Activated CD4-positive, alpha-beta memory T cell treated with anti-CD3 and anti-CD28 coated beads for 36 hours (primary cell): ENCODE data around the gene ZNF580. TPM values are rescaled to one million over a fixed set of nuclear protein-coding genes. Genes with fewer than 3 reads are reported as not detected.

Experiments used
- CTCF ChIA-PET: fragments of 350-600 bp; sonication (Branson Sonifier 250); formaldehyde crosslinking; loops from one replicate; lab custom pipeline; 2021; ENCODE audit warnings: antibody characterized with exemption, inconsistent platforms; lab: Charles Lee
- POLR2A ChIA-PET: fragments of 350-600 bp; sonication (Branson Sonifier 250); formaldehyde crosslinking; loops from one replicate; lab custom pipeline; 2021; ENCODE audit warnings: antibody characterized with exemption; lab: Charles Lee
- DNase-seq: peaks from one replicate; pipeline ENCODE4 v3.0.0-alpha.2; 2020
- H3K27ac Mint-ChIP-seq: one replicate; pipeline ENCODE4 v1.8.0; 2021; ENCODE audit warnings: mixed read lengths
- H3K27me3 Mint-ChIP-seq: one replicate; pipeline ENCODE4 v1.8.0; 2021; ENCODE audit warnings: mixed read lengths
- H3K36me3 Mint-ChIP-seq: one replicate; pipeline ENCODE4 v1.8.0; 2021; ENCODE audit warnings: mixed read lengths
- H3K4me1 Mint-ChIP-seq: one replicate; pipeline ENCODE4 v1.8.0; 2021; ENCODE audit warnings: low read depth, mixed read lengths
- H3K4me3 Mint-ChIP-seq: one replicate; pipeline ENCODE4 v1.8.0; 2021; ENCODE audit warnings: mild to moderate bottlenecking, mixed read lengths
- H3K9me3 Mint-ChIP-seq: one replicate; pipeline ENCODE4 v1.8.0; 2021; ENCODE audit warnings: mixed read lengths
- intact Hi-C: fragments of 100-400 bp; cut with micrococcal nuclease; formaldehyde crosslinking; loops from one replicate; pipeline ENCODE4 v1.15.1; 2023
- total RNA-seq, 2 experiments: library from RNA; stranded (reverse); gene quantifications; one replicate each; pipeline ENCODE4 v1.2.3, GENCODE V29; 2021

ZNF580 gene, protein sequence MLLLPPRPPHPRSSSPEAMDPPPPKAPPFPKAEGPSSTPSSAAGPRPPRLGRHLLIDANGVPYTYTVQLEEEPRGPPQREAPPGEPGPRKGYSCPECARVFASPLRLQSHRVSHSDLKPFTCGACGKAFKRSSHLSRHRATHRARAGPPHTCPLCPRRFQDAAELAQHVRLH
- 10 to 100 TPM; 23.4 to 23.5 TPM for total RNA-seq

DNA sequence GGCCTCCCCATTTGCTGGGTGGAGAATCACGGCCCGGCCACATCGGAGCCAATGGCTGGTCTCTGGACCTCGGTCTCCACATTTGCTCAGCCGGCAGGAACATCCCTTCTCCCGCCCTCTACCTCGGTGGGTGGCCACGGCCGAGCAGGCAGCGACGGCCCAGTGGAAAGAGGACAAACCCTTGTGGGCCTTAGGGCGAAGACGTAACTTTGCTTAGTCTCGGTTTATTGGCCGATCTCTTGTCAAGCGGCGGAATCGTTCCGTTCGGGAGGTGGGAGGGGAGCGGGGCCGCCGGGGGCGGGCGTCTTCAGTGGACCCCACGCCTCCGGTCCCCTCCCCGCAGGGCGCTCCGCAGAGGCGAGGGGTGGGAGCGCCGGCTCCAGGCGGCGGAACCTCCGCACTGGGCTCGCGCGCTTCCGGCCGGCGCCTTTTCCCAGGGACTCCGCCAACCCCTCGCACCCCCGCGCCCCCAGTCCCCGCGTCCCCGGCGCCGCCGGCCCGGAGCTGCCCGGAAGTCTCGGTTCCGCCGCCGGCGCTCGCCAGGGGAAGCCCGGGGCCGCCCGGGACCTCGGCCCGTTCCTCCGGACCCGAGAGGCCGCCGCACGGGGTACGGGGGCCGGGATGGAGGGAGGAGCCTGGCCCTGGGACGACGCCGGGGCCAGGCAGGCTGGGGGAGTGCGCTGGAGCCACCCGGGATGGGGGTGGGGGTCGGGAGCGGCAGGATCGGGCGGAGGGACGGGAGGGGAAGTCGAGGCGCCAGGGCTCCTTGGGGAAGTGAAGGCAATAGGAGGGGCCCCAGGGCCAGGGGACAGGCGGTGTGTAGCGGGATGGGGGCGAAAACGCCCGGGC lies at the start of gene ZNF580:
TSS of gene ZNF580 (plus strand) at position 426 of the 849 bp plus-strand sequence. CDS start 1,507 bp downstream, outside the sequence.
- Mint-ChIP-seq H3K36me3 (peaks cover 28% of the 10 kb centered on the region), H3K4me3 (peak within 1 kb of the TSS; percentile 85), H3K9me3 (peaks cover 2% of the 10 kb centered on the region), H3K27ac (peak within 1 kb of the TSS; percentile 98), H3K4me1 (peaks cover 61% of the 10 kb centered on the region), H3K27me3 (no peaks in the 10 kb centered on the region)
- intact Hi-C loops: loop anchor here (5.0 kb wide), 1 partner anchor 384 kb away; the partner anchor contains the start of gene PPP6R1
- peak; percentile 71 for DNase-seq
- ChIA-PET POLR2A (interaction anchor here (1.9 kb wide), 1 partner anchor 14 kb away, joined by 4 read pairs; no protein-coding TSS in a partner anchor), CTCF (interaction anchor here (0.7 to 5.0 kb wide), 6 partner anchors 8 to 57 kb away, joined by 3 to 26 read pairs (median 4); partner anchors contain the start of genes FIZ1, U2AF2 and ZNF784)

DNA sequence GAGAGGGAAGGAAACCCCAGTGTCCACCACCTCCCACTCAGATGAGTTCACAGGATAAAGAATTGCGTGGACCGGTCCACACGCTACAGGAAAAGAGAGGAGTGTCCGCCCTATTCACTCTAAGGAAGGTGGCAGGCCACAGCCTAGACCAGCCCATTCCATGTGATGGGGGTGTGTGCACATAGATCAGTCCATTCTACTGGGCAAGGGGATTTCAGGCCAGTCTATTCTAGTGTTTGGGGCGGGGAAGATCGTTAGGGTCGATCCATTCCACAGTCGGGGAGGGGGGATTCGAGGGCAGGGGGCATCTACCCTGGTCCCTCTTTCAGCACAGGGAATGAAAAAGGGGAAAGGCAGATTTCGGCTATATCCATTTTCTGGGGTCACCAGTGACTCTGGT lies 49.2 kb upstream of the ZNF580 start:
- ChIA-PET POLR2A (no interaction called here), CTCF (no interaction called here)
- no peaks in the 10 kb centered on the region for H3K9me3 Mint-ChIP-seq
- no peak overlapping the region for H3K27ac Mint-ChIP-seq
- H3K4me1 Mint-ChIP-seq: peaks cover 8% of the 10 kb centered on the region
- no peak overlapping the region for H3K4me3 Mint-ChIP-seq
- DNase-seq: no peak
- intact Hi-C loops: no loop called here
- H3K27me3 Mint-ChIP-seq: no peaks in the 10 kb centered on the region
- H3K36me3 Mint-ChIP-seq: peaks cover 27% of the 10 kb centered on the region

DNA sequence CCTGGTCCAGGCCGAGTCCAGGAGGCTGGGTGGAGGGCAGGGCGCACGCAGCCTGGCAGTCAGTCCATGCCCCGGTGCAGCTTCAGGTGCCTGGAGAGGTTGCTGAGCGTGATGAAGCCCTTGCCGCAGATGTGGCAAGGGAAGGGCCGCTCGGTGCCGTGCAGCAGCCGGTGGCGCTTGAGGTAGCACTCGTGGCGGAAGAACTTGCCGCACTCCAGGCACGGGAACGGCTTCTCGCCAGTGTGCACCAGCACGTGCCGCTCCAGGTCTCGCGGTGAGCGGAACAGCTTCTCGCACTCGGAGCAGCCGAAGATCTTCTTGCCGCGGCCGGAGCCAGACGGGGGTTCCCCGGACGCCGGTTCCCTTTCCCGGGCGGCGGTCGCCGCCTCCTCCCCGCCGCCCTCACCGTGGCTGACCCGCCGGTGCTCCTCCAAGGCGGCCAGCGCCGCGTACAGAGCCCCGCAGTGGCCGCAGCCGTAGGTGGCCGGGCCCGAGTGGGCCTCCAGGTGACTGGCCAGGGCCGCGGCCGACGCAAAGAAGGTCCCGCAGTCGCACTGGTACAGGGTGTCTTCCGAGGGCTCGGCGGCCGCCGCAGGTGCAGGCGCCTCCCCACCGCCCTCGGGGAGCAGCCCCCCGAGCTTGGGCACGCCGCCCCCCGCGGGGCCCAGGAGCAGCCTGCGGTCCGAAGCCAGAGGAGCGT lies 48.3 kb upstream of the ZNF580 start:
- H3K27me3 Mint-ChIP-seq: no peaks in the 10 kb centered on the region
- peaks cover 33% of the 10 kb centered on the region for H3K36me3 Mint-ChIP-seq
- DNase-seq: no peak
- H3K27ac Mint-ChIP-seq: no peak overlapping the region
- H3K9me3 Mint-ChIP-seq: no peaks in the 10 kb centered on the region
- POLR2A ChIA-PET: no interaction called here
- intact Hi-C loops: no loop called here
- CTCF ChIA-PET: no interaction called here
- H3K4me3 Mint-ChIP-seq: no peak overlapping the region
- peaks cover 4% of the 10 kb centered on the region for H3K4me1 Mint-ChIP-seq

DNA sequence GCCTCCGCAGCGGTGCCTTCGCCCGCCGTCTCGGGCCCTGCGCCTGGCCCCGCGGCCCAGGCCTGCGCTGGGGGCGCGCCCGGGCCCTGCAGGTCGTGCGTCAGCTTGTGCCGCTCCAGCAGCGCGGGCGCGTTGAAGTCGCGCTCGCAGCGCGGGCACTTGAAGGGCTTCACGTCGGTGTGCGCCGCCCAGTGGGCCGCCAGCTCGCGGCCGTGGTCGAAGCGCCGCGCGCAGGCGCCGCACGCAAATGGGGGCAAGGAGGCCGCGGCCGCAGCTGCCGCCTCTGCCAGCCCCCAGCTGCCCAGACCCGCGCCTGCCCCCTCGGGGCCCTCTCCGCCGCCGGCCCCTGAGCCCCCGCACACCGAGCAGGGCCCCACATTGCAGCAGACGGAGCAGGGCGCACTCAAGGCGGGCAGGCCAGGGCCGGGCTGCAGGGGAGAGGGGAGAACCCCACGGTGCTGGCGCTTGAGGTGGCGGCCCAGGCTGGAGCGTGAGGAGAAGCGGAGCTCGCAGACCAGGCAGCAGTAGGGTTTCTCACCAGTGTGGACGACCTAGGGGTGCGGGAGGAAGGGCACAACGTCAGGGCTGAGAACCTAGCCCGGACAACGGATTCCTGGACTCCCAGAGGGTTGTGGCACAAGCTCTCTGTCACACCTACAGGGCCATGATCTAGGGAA lies 47.6 kb upstream of the ZNF580 start:
- DNase-seq: no peak
- intact Hi-C loops: no loop called here
- no peaks in the 10 kb centered on the region for H3K9me3 Mint-ChIP-seq
- no peak overlapping the region for H3K4me3 Mint-ChIP-seq
- no peak overlapping the region for H3K27ac Mint-ChIP-seq
- ChIA-PET POLR2A (no interaction called here), CTCF (no interaction called here)
- H3K4me1 Mint-ChIP-seq: peaks cover 4% of the 10 kb centered on the region
- H3K27me3 Mint-ChIP-seq: no peaks in the 10 kb centered on the region
- peaks cover 33% of the 10 kb centered on the region for H3K36me3 Mint-ChIP-seq

DNA sequence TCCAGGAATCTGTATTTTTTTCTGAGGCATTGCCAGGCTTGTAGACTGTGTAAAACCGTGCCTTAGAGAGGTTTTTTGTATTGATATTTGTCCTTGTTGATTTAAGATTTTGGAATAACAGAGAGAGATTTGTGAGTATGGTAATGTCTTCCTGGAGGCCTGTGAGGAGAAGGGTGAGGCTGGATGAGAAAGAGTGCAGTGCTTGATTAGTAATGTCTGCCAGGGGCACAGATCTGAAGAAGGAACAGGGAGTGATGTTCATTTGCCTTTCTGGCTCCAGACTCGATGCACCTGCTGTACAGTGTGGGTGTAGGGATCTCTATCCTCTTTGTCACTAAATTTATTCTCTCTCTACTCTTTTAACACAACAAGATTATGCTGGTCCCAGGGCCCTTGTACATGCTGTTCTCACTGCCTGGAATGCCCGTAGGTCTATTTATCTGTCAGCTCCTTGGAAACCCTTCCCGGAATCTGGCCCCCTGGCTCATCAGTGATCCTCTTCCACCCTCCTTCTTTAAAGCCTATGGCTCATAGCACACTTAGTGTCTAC lies 45.7 kb upstream of the ZNF580 start:
- Mint-ChIP-seq H3K4me1 (peaks cover 8% of the 10 kb centered on the region), H3K9me3 (no peaks in the 10 kb centered on the region), H3K4me3 (no peak overlapping the region), H3K27ac (no peak overlapping the region), H3K27me3 (no peaks in the 10 kb centered on the region), H3K36me3 (peaks cover 37% of the 10 kb centered on the region)
- no peak for DNase-seq
- POLR2A ChIA-PET: no interaction called here
- CTCF ChIA-PET: interaction anchor here (1.3 kb wide), 1 partner anchor 11 kb away, joined by 6 read pairs; the partner anchor contains the start of gene ZNF865
- intact Hi-C loops: no loop called here

DNA sequence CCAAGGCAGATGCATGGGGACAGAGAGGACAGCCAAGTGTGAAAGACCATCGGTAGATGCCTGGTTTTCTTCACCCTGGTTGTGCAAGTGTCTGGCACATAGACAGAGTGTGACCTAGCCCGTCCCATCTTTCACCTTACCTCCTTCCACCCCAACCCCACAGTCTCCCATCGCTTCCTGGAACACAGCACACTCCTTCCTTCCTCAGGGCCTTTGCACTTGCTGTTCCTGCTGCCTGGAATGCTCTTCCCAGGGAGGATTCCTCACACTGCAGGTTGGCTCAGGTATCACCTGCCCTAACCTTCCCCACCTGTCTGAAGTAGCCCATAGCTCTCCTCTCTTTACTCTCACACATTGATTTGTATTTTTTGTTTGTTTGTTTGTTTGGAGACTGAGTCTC lies 44.5 kb upstream of the ZNF580 start:
- Mint-ChIP-seq H3K4me1 (peaks cover 14% of the 10 kb centered on the region), H3K9me3 (no peaks in the 10 kb centered on the region), H3K27ac (no peak overlapping the region), H3K36me3 (peaks cover 37% of the 10 kb centered on the region), H3K4me3 (no peak overlapping the region), H3K27me3 (no peaks in the 10 kb centered on the region)
- POLR2A ChIA-PET: no interaction called here
- CTCF ChIA-PET: interaction anchor here (1.6 kb wide), 1 partner anchor 10 kb away, joined by 6 read pairs; the partner anchor contains the start of gene ZNF865
- no peak for DNase-seq
- intact Hi-C loops: no loop called here

DNA sequence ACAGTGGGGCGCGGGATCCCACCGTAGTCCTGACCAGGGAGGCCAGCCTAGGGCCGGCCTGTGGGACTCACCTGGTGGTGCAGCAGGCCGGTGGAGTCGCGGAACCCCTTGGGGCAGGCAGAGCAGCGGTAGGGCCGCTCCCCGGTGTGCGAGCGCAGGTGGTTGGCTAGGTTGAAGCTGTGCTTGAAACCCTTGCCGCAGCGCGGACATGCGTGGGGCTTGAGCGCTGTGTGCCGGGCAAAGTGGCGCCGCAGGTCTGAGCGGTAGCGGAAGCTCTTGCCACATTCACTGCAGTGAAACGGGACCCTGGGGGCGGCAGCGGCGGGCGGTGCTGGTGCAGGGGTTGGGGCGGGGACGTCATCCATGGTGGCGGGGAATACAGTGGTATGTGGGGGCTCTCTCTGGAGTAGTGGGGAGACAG lies 43.3 kb upstream of the ZNF580 start:
- peaks cover 18% of the 10 kb centered on the region for H3K4me1 Mint-ChIP-seq

DNA sequence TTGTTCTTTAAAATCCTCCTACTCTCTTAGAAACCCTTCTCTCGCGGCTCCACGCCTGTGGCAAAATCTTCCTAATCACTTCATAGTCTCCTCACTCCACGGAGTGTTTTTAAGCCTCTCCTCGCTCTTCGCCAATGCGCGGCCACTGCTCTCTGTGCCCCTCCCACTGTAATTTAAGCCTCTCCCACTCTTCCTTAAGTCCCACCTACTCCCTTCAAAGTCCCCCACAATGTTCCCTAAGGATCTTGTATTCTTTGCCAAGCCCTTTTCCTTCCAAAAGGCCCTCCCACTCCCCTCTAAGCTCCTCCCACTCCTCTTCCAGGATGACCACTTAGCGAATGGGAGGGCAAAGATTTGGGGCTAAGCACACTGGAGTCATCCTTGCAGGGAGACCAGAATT lies 42.8 kb upstream of the ZNF580 start:
- ChIA-PET CTCF (interaction anchor here (2.8 kb wide), 1 partner anchor 34 kb away, joined by 15 read pairs; no protein-coding TSS in a partner anchor), POLR2A (no interaction called here)
- Mint-ChIP-seq H3K4me1 (peaks cover 18% of the 10 kb centered on the region), H3K9me3 (no peaks in the 10 kb centered on the region), H3K27me3 (no peaks in the 10 kb centered on the region), H3K36me3 (peaks cover 32% of the 10 kb centered on the region), H3K4me3 (no peak overlapping the region), H3K27ac (no peak overlapping the region)
- DNase-seq: no peak
- intact Hi-C loops: no loop called here

More for the DNA sequence above, 43.3 kb upstream of the ZNF580 start:
- intact Hi-C loops: no loop called here
- peaks cover 32% of the 10 kb centered on the region for H3K36me3 Mint-ChIP-seq
- CTCF ChIA-PET: interaction anchor here (1.6 kb wide), 1 partner anchor 8 kb away, joined by 6 read pairs; the partner anchor contains the start of gene ZNF865
- POLR2A ChIA-PET: no interaction called here
- no peaks in the 10 kb centered on the region for H3K9me3 Mint-ChIP-seq
- H3K27me3 Mint-ChIP-seq: no peaks in the 10 kb centered on the region
- H3K4me3 Mint-ChIP-seq: no peak overlapping the region
- H3K27ac Mint-ChIP-seq: no peak overlapping the region
- DNase-seq: no peak

DNA sequence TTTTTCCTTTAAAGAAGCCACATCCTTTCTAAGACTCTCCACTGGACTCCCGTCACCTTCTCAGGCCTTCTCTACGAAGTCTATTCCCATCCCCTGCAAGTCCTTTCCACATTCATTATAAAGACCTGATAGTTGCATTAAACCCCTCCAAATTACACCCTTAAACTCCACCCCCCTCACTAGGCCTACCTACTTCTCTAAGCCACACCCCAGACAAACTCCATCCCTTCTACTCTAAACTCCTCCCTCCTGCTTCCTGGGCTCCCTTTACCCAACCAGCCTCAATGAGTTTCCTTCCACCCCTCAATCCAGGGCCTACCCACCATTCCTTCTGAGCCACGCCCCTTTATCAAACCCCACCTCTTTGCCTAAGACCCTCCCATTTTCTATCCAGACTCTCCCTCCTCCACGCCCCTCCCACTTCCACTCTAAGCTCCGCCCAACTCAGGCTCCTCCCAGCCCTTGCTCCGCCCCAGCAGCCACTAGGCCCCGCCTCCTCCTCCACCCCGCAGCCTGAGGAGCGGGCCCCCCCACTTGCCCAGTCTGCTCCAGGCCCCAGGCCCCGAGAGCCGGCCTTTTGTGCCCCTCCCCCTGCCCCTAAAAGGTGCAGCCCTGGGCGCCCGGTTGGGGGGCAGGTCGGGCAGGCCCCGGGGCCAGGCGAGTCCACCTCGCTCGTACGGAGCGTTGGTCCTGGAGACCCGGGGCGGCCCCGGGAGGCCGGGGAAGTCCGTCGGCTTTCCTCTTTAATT lies 41.9 kb upstream of the ZNF580 start:
- H3K27me3 Mint-ChIP-seq: no peaks in the 10 kb centered on the region
- peaks cover 31% of the 10 kb centered on the region for H3K36me3 Mint-ChIP-seq
- ChIA-PET CTCF (interaction anchor here (0.6 to 2.8 kb wide), 7 partner anchors 11 to 122 kb away, joined by 3 to 15 read pairs (median 5); partner anchors contain the start of gene ZNF628), POLR2A (interaction anchor here (0.8 to 1.9 kb wide), 11 partner anchors 12 to 259 kb away, joined by 3 to 20 read pairs (median 5); partner anchors contain the start of genes KMT5C, TMEM238, U2AF2 and UBE2S)
- peak overlapping the region; percentile 91 for H3K4me3 Mint-ChIP-seq
- H3K27ac Mint-ChIP-seq: peak overlapping the region; percentile 95
- H3K9me3 Mint-ChIP-seq: no peaks in the 10 kb centered on the region
- DNase-seq: peak; percentile 96
- H3K4me1 Mint-ChIP-seq: peaks cover 21% of the 10 kb centered on the region
- intact Hi-C loops: loop anchor here (1.0 kb wide), 5 partner anchors 12 to 340 kb away; partner anchors contain the start of genes KMT5C, PPP6R1 and ZNF784

DNA sequence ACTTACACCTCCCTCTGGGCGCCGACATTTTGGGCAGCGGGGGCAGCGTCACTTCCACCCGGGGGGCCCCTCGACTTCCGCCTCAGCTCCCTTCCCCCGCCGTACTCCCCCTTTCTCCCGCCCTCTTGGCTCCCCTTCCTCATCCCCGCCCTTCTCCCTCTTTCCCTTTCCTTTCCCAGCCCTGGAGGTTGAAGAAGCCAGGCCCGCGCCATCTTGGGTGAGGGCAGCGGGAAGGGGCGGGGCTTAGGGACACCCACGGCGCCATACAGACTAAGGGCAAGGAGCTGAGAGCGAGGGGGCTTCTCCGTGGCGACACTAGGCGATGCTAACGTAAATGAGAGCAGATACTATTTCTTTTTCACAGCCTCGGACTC lies 41.3 kb upstream of the ZNF580 start, which contains the start of gene FIZ1:
TSS of gene FIZ1 (minus strand) at position 50 of the 374 bp plus-strand sequence. CDS start 1,652 bp downstream, outside the sequence.
- intact Hi-C loops: loop anchor here (1.0 kb wide), 5 partner anchors 12 to 340 kb away; partner anchors contain the start of genes KMT5C, PPP6R1 and ZNF784
- CTCF ChIA-PET: interaction anchor here (0.6 to 2.8 kb wide), 8 partner anchors 12 to 123 kb away, joined by 3 to 15 read pairs (median 4); partner anchors contain the start of gene ZNF628

More for the DNA sequence above, 41.3 kb upstream of the ZNF580 start, which contains the start of gene FIZ1:
- Mint-ChIP-seq H3K27ac (peak within 1 kb of the TSS; percentile 95), H3K36me3 (peaks cover 31% of the 10 kb centered on the region), H3K4me3 (peak within 1 kb of the TSS; percentile 91), H3K27me3 (no peaks in the 10 kb centered on the region), H3K9me3 (no peaks in the 10 kb centered on the region), H3K4me1 (peaks cover 22% of the 10 kb centered on the region)
- peak; percentile 98 for DNase-seq
- POLR2A ChIA-PET: interaction anchor here (0.8 to 1.9 kb wide), 11 partner anchors 12 to 260 kb away, joined by 3 to 20 read pairs (median 5); partner anchors contain the start of genes KMT5C, TMEM238, U2AF2 and UBE2S
